IMR-90 (cell line): Measurements from ENCODE around the gene DRD2. TPM values are rescaled to one million over a fixed set of nuclear protein-coding genes. Genes with fewer than 3 reads are reported as not detected.

Experiments used
- ATAC-seq: fragments of 200-7000 bp; cut with Tn5 transposase; 2 replicates; pipeline ENCODE4 v1.9.1; 2020; ENCODE audit warnings: low read depth, mild to moderate bottlenecking, moderate library complexity
- BruUV-seq: library from RNA; stranded (reverse); fragments of 400-500 nt; replicated peaks from 2 replicates; lab custom pipeline; 2021; lab: Mats Ljungman, UMichigan
- CTCF ChIA-PET: fragments of 300-600 bp; formaldehyde crosslinking; extraction: SDS; loops from one replicate; lab custom pipeline; 2021; ENCODE audit warnings: antibody characterized with exemption; lab: Yijun Ruan, JAX
- POLR2A ChIA-PET: fragments of 300-600 bp; sonication (Branson Sonifier 250); formaldehyde crosslinking; loops from one replicate; lab custom pipeline; 2022; ENCODE audit warnings: antibody characterized with exemption; ENCODE audit not compliant: unreplicated experiment; lab: Charles Lee
- DNase-seq: peaks from one replicate; pipeline ENCODE4 v3.0.0; 2013
- H2AFZ ChIP-seq: replicated peaks from 2 replicates; pipeline ENCODE3; 2013; ENCODE audit warnings: low read length, mild to moderate bottlenecking; ENCODE audit not compliant: poor library complexity
- H2AK5ac ChIP-seq: 2 replicates; pipeline ENCODE4 v1.6.1; 2013; ENCODE audit warnings: low read depth, low read length, inconsistent platforms
- H2AK9ac ChIP-seq: replicated peaks from 2 replicates; pipeline ENCODE3; 2013; ENCODE audit warnings: mild to moderate bottlenecking, low read depth, low read length, moderate library complexity; ENCODE audit not compliant: poor library complexity
- H2BK120ac ChIP-seq: 2 replicates; pipeline ENCODE4 v1.6.1; 2013; ENCODE audit warnings: low read depth, low read length, inconsistent platforms
- H2BK15ac ChIP-seq: 3 replicates; pipeline ENCODE4 v1.6.1; 2013; ENCODE audit warnings: low read depth, low read length, inconsistent platforms
- H2BK20ac ChIP-seq: 2 replicates; pipeline ENCODE4 v1.6.1; 2013; ENCODE audit warnings: low read depth, mild to moderate bottlenecking, inconsistent platforms, low read length, moderate library complexity
- H2BK5ac ChIP-seq: 2 replicates; pipeline ENCODE4 v1.6.1; 2013; ENCODE audit warnings: mild to moderate bottlenecking, low read depth, low read length, inconsistent platforms; ENCODE audit not compliant: poor library complexity, severe bottlenecking
- H3K14ac ChIP-seq: replicated peaks from 2 replicates; pipeline ENCODE4 v1.6.1; 2013; ENCODE audit warnings: low read depth, low read length, inconsistent platforms
- H3K18ac ChIP-seq: 2 replicates; pipeline ENCODE4 v1.6.1; 2013; ENCODE audit warnings: low read depth, low read length, control low read depth
- H3K23ac ChIP-seq: 2 replicates; pipeline ENCODE4 v1.6.1; 2013; ENCODE audit warnings: low read depth, low read length, inconsistent platforms
- H3K27ac ChIP-seq: 2 replicates; pipeline ENCODE4 v1.5.1; 2013; ENCODE audit warnings: mild to moderate bottlenecking, control low read depth, low read length; ENCODE audit not compliant: insufficient read depth
- H3K27me3 ChIP-seq: 2 replicates; pipeline ENCODE4 v1.6.1; 2013; ENCODE audit warnings: low read length; ENCODE audit not compliant: control insufficient read depth, insufficient read depth
- H3K36me3 ChIP-seq: 2 replicates; pipeline ENCODE4 v1.6.1; 2013; ENCODE audit warnings: low read length, mixed read lengths; ENCODE audit not compliant: control insufficient read depth, insufficient read depth
- H3K4ac ChIP-seq: 2 replicates; pipeline ENCODE4 v1.6.1; 2013; ENCODE audit warnings: low read depth, low read length, inconsistent platforms
- H3K4me1 ChIP-seq: 2 replicates; pipeline ENCODE4 v1.6.1; 2013; ENCODE audit warnings: low read length, mixed read lengths; ENCODE audit not compliant: control insufficient read depth, insufficient read depth
- H3K4me2 ChIP-seq: 2 replicates; pipeline ENCODE4 v1.6.1; 2013; ENCODE audit warnings: low read depth, mild to moderate bottlenecking, control low read depth, low read length, moderate library complexity
- H3K4me3 ChIP-seq: 2 replicates; pipeline ENCODE4 v1.5.1; 2013; ENCODE audit warnings: low read depth, mild to moderate bottlenecking, control low read depth, low read length, moderate library complexity; ENCODE audit not compliant: insufficient read depth
- H3K56ac ChIP-seq: 2 replicates; pipeline ENCODE4 v1.6.1; 2013; ENCODE audit warnings: low read length, inconsistent platforms; ENCODE audit not compliant: insufficient read depth; ENCODE audit errors: extremely low read depth
- H3K79me1 ChIP-seq, 2 experiments: 2 replicates each; pipeline ENCODE4 v1.6.1; 2013; ENCODE audit warnings: low read length in 2 of 2, inconsistent platforms in 1 of 2, low read depth in 1 of 2
- H3K9ac ChIP-seq: 2 replicates; pipeline ENCODE4 v1.6.1; 2013; ENCODE audit warnings: low read depth, low read length, control low read depth
- H3K9me1 ChIP-seq: 2 replicates; pipeline ENCODE4 v1.6.1; 2013; ENCODE audit warnings: low read length, inconsistent platforms; ENCODE audit not compliant: insufficient read depth
- H3K9me3 ChIP-seq: 2 replicates; pipeline ENCODE4 v1.6.1; 2013; ENCODE audit warnings: low read length; ENCODE audit not compliant: control insufficient read depth, insufficient read depth
- H4K20me1 ChIP-seq: 2 replicates; pipeline ENCODE4 v1.6.1; 2013; ENCODE audit warnings: low read length, inconsistent platforms; ENCODE audit not compliant: insufficient read depth
- H4K5ac ChIP-seq: 2 replicates; pipeline ENCODE4 v1.6.1; 2013; ENCODE audit warnings: mild to moderate bottlenecking, low read depth, low read length, control low read depth
- H4K8ac ChIP-seq, 2 experiments: 2 replicates each; pipeline ENCODE4 v1.6.1; 2013; ENCODE audit warnings: low read depth in 2 of 2, low read length in 2 of 2, control low read depth in 1 of 2, inconsistent platforms in 1 of 2
- H4K91ac ChIP-seq: 2 replicates; pipeline ENCODE4 v1.6.1; 2013; ENCODE audit warnings: low read depth, low read length, inconsistent platforms; ENCODE audit not compliant: insufficient read depth
- CHD1 ChIP-seq: IDR thresholded peaks from 2 replicates; pipeline ENCODE4 v1.6.1; 2012; ENCODE audit warnings: low read depth, low read length, improper control_type of control experiment
- WGBS, 2 experiments: methylation state at CpG; one replicate each; pipeline versions ENCODE4 v1.1.5 to v1.1.7; 2013; ENCODE audit warnings: missing lambda C conversion rate in 2 of 2; ENCODE audit not compliant: insufficient read length in 1 of 2; ENCODE audit errors: extremely low coverage in 2 of 2; 5-methylcytosine and 5-hydroxymethylcytosine counted together
- dilution Hi-C: fragments of 300-500 bp; cut with HindIII; formaldehyde crosslinking; loops from one replicate; pipeline ENCODE4 v1.14.3; 2018; ENCODE audit warnings: low sequenced_read_pairs; ENCODE audit not compliant: unreplicated experiment
- in situ Hi-C: fragments of 300-500 bp; cut with MboI; formaldehyde crosslinking; loops from 3 replicates; pipeline ENCODE4 v1.14.3; 2019; ENCODE audit warnings: low sequenced_read_pairs, inconsistent platforms, mixed read lengths
- intact Hi-C: fragments of 100-400 bp; cut with micrococcal nuclease; formaldehyde crosslinking; loops from 2 replicates; pipeline ENCODE4 v1.10.0; 2022
- polyA plus RNA-seq, 3 experiments: library from polyadenylated mRNA; depleted of rRNA; stranded (reverse); fragments of >200 nt; gene quantifications; 2 replicates each; pipeline ENCODE4 v1.2.3, GENCODE V29; 2012; ENCODE audit warnings: low replicate concordance in 1 of 3
- total RNA-seq: library from RNA; depleted of rRNA; stranded (reverse); fragments of >200 nt; gene quantifications from 2 replicates; pipeline ENCODE4 v1.2.3, GENCODE V29; 2012

DRD2 gene
- total and polyA plus RNA-seq, 2 of the 4 experiments (the other 2 are of a cell fraction): not detected

GRCh38 chr11:113387605-113388211 lies 87.5 kb downstream of the DRD2 start, which contains the start of gene ANKK1:
Gene ANKK1, plus strand, starts transcription at chr11:113387779. Its CDS starts 106 bp downstream, at chr11:113387885.
- no peaks in the 10 kb centered on the region for H3K36me3 ChIP-seq
- dilution Hi-C loops: no loop called here
- H3K27ac ChIP-seq: no peak within 1 kb of the TSS
- H3K56ac ChIP-seq: no peak within 1 kb of the TSS
- H3K4me3 ChIP-seq: no peak within 1 kb of the TSS
- H3K9me1 ChIP-seq: no peaks in the 10 kb centered on the region
- peaks cover 34% of the 10 kb centered on the region for H3K27me3 ChIP-seq
- H3K9me3 ChIP-seq: no peaks in the 10 kb centered on the region
- ATAC-seq (no peak), DNase-seq (no peak)
- no peaks in the 10 kb centered on the region for H3K79me1 ChIP-seq
- no peak within 1 kb of the TSS for H3K18ac ChIP-seq
- no peak within 1 kb of the TSS for H3K4ac ChIP-seq
- ChIA-PET POLR2A (no interaction called here), CTCF (no interaction called here)
- in situ Hi-C loops: no loop called here
- H3K4me2 ChIP-seq: no peak within 1 kb of the TSS
- no peak within 1 kb of the TSS for H4K5ac ChIP-seq
- no TSS peak for BruUV-seq
- no peak within 1 kb of the TSS for H4K8ac ChIP-seq
- no peak within 1 kb of the TSS for H4K91ac ChIP-seq
- no peak within 1 kb of the TSS for H3K14ac ChIP-seq
- H2BK15ac ChIP-seq: no peak within 1 kb of the TSS
- no peak within 1 kb of the TSS for H2AK9ac ChIP-seq
- no peak within 1 kb of the TSS for H2BK5ac ChIP-seq
- no peak within 1 kb of the TSS for H3K23ac ChIP-seq
- peak within 1 kb of the TSS; percentile 60 for H2AFZ ChIP-seq
- H3K4me1 ChIP-seq: no peaks in the 10 kb centered on the region
- H2AK5ac ChIP-seq: no peak within 1 kb of the TSS
- intact Hi-C loops: no loop called here
- no peaks in the 10 kb centered on the region for H4K20me1 ChIP-seq
- no peak for TF ChIP-seq CHD1
- WGBS, 2 experiments: 12% methylated on average over 23 of the region's 46 CpGs; no CpG with 5 or more reads in 1 of the 2 experiments
- H2BK120ac ChIP-seq: no peak within 1 kb of the TSS
- no peak within 1 kb of the TSS for H2BK20ac ChIP-seq
- no peak within 1 kb of the TSS for H3K9ac ChIP-seq
